Loucy (cell line): ENCODE measurements around the gene TMEM97.

Experiments
- H2AFZ ChIP-seq: fragments of 200-600 bp; sonication (generic); 2 replicates; pipeline ENCODE4 v1.6.0; 2016; ENCODE audit warnings: antibody characterized with exemption, mild to moderate bottlenecking, low read length, moderate library complexity
- H3F3A ChIP-seq: fragments of 200-600 bp; 2 replicates; pipeline ENCODE4 v1.6.0; 2016; ENCODE audit warnings: antibody characterized with exemption, low read depth, mild to moderate bottlenecking
- H3K27me3 ChIP-seq: fragments of 200-600 bp; sonication (generic); 2 replicates; pipeline ENCODE4 v1.6.1; 2014; ENCODE audit warnings: low read length, mild to moderate bottlenecking; ENCODE audit not compliant: insufficient read depth, poor library complexity, severe bottlenecking
- H3K36me3 ChIP-seq: fragments of 200-600 bp; sonication (generic); 2 replicates; pipeline ENCODE4 v1.6.1; 2016; ENCODE audit warnings: low read length; ENCODE audit not compliant: insufficient read depth
- H3K4me1 ChIP-seq: fragments of 200-600 bp; sonication (generic); 2 replicates; pipeline ENCODE4 v1.5.1; 2014; ENCODE audit warnings: low read length, mild to moderate bottlenecking; ENCODE audit not compliant: insufficient read depth, poor library complexity, severe bottlenecking
- H3K4me2 ChIP-seq: fragments of 200-600 bp; sonication (generic); 2 replicates; pipeline ENCODE4 v1.6.0; 2014; ENCODE audit warnings: antibody characterized with exemption, low read length, low read depth, mild to moderate bottlenecking; ENCODE audit not compliant: poor library complexity, severe bottlenecking
- H3K4me3 ChIP-seq: fragments of 200-600 bp; sonication (generic); 2 replicates; pipeline ENCODE4 v1.5.1; 2014; ENCODE audit warnings: low read length, mild to moderate bottlenecking, mixed read lengths; ENCODE audit not compliant: poor library complexity, severe bottlenecking
- H3K79me2 ChIP-seq: fragments of 200-600 bp; sonication (generic); 2 replicates; pipeline ENCODE4 v1.6.1; 2014; ENCODE audit warnings: low read length; ENCODE audit not compliant: insufficient read depth
- H3K9ac ChIP-seq: fragments of 200-600 bp; sonication (generic); 2 replicates; pipeline ENCODE4 v1.6.0; 2014; ENCODE audit warnings: mild to moderate bottlenecking, low read depth, low read length, moderate library complexity; ENCODE audit not compliant: poor library complexity, severe bottlenecking
- H3K9me2 ChIP-seq: fragments of 200-600 bp; sonication (generic); replicated peaks from 2 replicates; pipeline ENCODE4 v1.6.1; 2016; ENCODE audit warnings: low read depth, low read length, mixed read lengths
- H3K9me3 ChIP-seq: fragments of 200-600 bp; sonication (generic); 2 replicates; pipeline ENCODE4 v1.6.1; 2014; ENCODE audit warnings: mild to moderate bottlenecking, antibody characterized with exemption, low read length, low read depth; ENCODE audit not compliant: insufficient read depth
- H4K20me1 ChIP-seq: fragments of 200-600 bp; sonication (generic); 2 replicates; pipeline ENCODE4 v1.6.0; 2014; ENCODE audit warnings: antibody characterized with exemption, low read length, mild to moderate bottlenecking; ENCODE audit not compliant: insufficient read depth, poor library complexity, severe bottlenecking
- CTCF ChIP-seq: fragments of 200-600 bp; sonication (generic); conservative IDR thresholded peaks from 2 replicates; pipeline ENCODE4 v1.5.1; 2014; ENCODE audit warnings: mild to moderate bottlenecking, antibody characterized with exemption, low read length
- EZH2phosphoT487 ChIP-seq: fragments of 200-600 bp; IDR thresholded peaks from 2 replicates; pipeline ENCODE4 v1.6.1; 2018; ENCODE audit warnings: antibody characterized with exemption, mild to moderate bottlenecking, moderate library complexity, borderline replicate concordance

TMEM97 gene

GRCh38 chr17:28328325-28328724 is 9.3 kb downstream of the TMEM97 start:
- Histone ChIP-seq H2AFZ (no peak overlapping the region), H3K4me1 (peaks cover 12% of the 10 kb centered on the region), H3K79me2 (peaks cover 33% of the 10 kb centered on the region), H3K4me2 (no peak overlapping the region), H3F3A (no peaks in the 10 kb centered on the region; the same call in 1 of the 2 replicates), H3K9me2 (no peaks in the 10 kb centered on the region), H4K20me1 (peaks cover 23% of the 10 kb centered on the region), H3K27me3 (no peaks in the 10 kb centered on the region), H3K9me3 (no peaks in the 10 kb centered on the region), H3K36me3 (peaks cover 42% of the 10 kb centered on the region; the same call in 1 of the 2 replicates), H3K4me3 (no peak overlapping the region), H3K9ac (no peak overlapping the region)
- TF ChIP-seq CTCF (no peak), EZH2phosphoT487 (no peak)

- H3K4me3 ChIP-seq: no peak overlapping the region
- peaks cover 39% of the 10 kb centered on the region; the same call in 1 of the 2 replicates for H3K36me3 ChIP-seq
- no peaks in the 10 kb centered on the region for H3K27me3 ChIP-seq
- H3K4me2 ChIP-seq: no peak overlapping the region
- TF ChIP-seq CTCF (no peak), EZH2phosphoT487 (no peak)
- peaks cover under 1% of the 10 kb centered on the region for H4K20me1 ChIP-seq
- H3K4me1 ChIP-seq: peaks cover 10% of the 10 kb centered on the region
- H3K9me2 ChIP-seq: no peaks in the 10 kb centered on the region
- no peak overlapping the region for H3K9ac ChIP-seq
- H3K9me3 ChIP-seq: no peaks in the 10 kb centered on the region
- H2AFZ ChIP-seq: no peak overlapping the region
- H3F3A ChIP-seq: no peaks in the 10 kb centered on the region; the same call in 1 of the 2 replicates
- peaks cover 26% of the 10 kb centered on the region; the same call in 1 of the 2 replicates for H3K79me2 ChIP-seq
These were observed 11.7 kb downstream of the TMEM97 start for GRCh38 chr17:28330671-28331070.

GRCh38 chr17:28331891-28332420 is 13.0 kb downstream of the TMEM97 start:
- Histone ChIP-seq H3K4me1 (peaks cover 20% of the 10 kb centered on the region), H3K36me3 (peaks cover 26% of the 10 kb centered on the region; the same call in 1 of the 2 replicates), H2AFZ (no peak overlapping the region), H3K4me2 (no peak overlapping the region), H3K4me3 (no peak overlapping the region), H3K27me3 (no peaks in the 10 kb centered on the region), H3K9ac (no peak overlapping the region), H3K9me3 (no peaks in the 10 kb centered on the region), H3F3A (no peaks in the 10 kb centered on the region; the same call in 1 of the 2 replicates), H3K9me2 (no peaks in the 10 kb centered on the region), H3K79me2 (peaks cover 27% of the 10 kb centered on the region; the same call in 1 of the 2 replicates), H4K20me1 (peaks cover 4% of the 10 kb centered on the region)
- TF ChIP-seq CTCF: no peak
- TF ChIP-seq EZH2phosphoT487: no peak
